Uterus (tissue), 4 donors: ENCODE results near the gene WDR74. TPM values are rescaled to one million over a fixed set of nuclear protein-coding genes. Genes with fewer than 3 reads are reported as not detected.

Source experiments
- DNase-seq, 2 donors: peaks; one replicate each; pipeline ENCODE4 v3.0.0-alpha.2; 2019 to 2020
- H3K27ac ChIP-seq, 2 donors: fragments of 200-600 bp; sonication (generic); 1 replicate in 1 of 2; 2 replicates in 1 of 2; pipeline ENCODE4 v1.5.1; 2016 to 2018
- H3K27me3 ChIP-seq, 2 donors: fragments of 200-600 bp; sonication (generic); one replicate each; pipeline ENCODE4 v1.5.1; 2018 to 2019; ENCODE audit warnings: control low read depth in 1 of 2
- H3K36me3 ChIP-seq, 2 donors: fragments of 200-600 bp; sonication (generic); one replicate each; pipeline ENCODE4 v1.5.1; 2019; ENCODE audit warnings: control low read depth in 1 of 2
- H3K4me1 ChIP-seq, 2 donors: fragments of 200-600 bp; sonication (generic); one replicate each; pipeline ENCODE4 v1.5.1; 2018 to 2019; ENCODE audit warnings: control low read depth in 1 of 2
- H3K4me3 ChIP-seq, 2 donors: fragments of 200-600 bp; sonication (generic); 1 replicate in 1 of 2; 2 replicates in 1 of 2; pipeline ENCODE4 v1.5.1; 2018 to 2019; ENCODE audit warnings: mild to moderate bottlenecking in 1 of 2
- H3K9me3 ChIP-seq, 2 donors: fragments of 200-600 bp; sonication (generic); one replicate each; pipeline ENCODE4 v1.5.1; 2019; ENCODE audit warnings: control low read depth in 1 of 2
- CTCF ChIP-seq, 4 experiments: fragments of 200-600 bp in 2 of 4; fragments of 450-650 bp in 2 of 4; sonication (generic) in 2 of 4; IDR thresholded peaks; one replicate each; pipeline ENCODE4 v1.5.1; 2016 to 2019; ENCODE audit warnings: antibody characterized with exemption in 4 of 4, mild to moderate bottlenecking in 2 of 4, moderate library complexity in 1 of 4
- POLR2A ChIP-seq, 2 donors: fragments of 450-650 bp; IDR thresholded peaks; one replicate each; pipeline ENCODE4 v1.6.1; 2016; ENCODE audit warnings: antibody characterized with exemption in 2 of 2, mild to moderate bottlenecking in 1 of 2, moderate library complexity in 1 of 2
- intact Hi-C: fragments of 100-400 bp; cut with DNase I; formaldehyde crosslinking; loops from one replicate; pipeline ENCODE4 v1.15.1; 2023; ENCODE audit warnings: low total_unique reads
- total RNA-seq, 4 donors: library from RNA; depleted of rRNA in 3 of 4; stranded (reverse); fragments of >200 nt in 3 of 4; gene quantifications; one replicate each; pipeline versions ENCODE4 v1.1.0 to v1.2.4, GENCODE V29; 2014 to 2023
- donor health status: DM: yes; HTN: yes; CAD: no.

The WDR74 gene
- total RNA-seq, 4 donors from 2014 or later, result 10.0 to 66.0 (median 35.0) TPM

- Histone ChIP-seq H3K4me1 (peaks cover 9 to 20% of the 10 kb centered on the region in 2 donors), H3K27me3 (no peaks in the 10 kb centered on the region), H3K27ac (peak overlapping the region; percentile 79 to 86), H3K4me3 (peak overlapping the region; percentile 66 to 81), H3K9me3 (no peaks in the 10 kb centered on the region), H3K36me3 (no peaks in the 10 kb centered on the region)
- intact Hi-C loops, result no loop called here
- DNase-seq, result no peak
- no peak for TF ChIP-seq CTCF (IDR thresholded peaks at IDR 0.05)
- no peak for TF ChIP-seq POLR2A (IDR thresholded peaks at IDR 0.05)
Observed at GRCh38 chr11:62854825-62855570, 15.6 kb upstream of the WDR74 start.

- intact Hi-C loops, result no loop called here
- H3K36me3 ChIP-seq, result no peaks in the 10 kb centered on the region
- no peak for TF ChIP-seq CTCF (IDR thresholded peaks at IDR 0.05)
- no peak for TF ChIP-seq POLR2A (IDR thresholded peaks at IDR 0.05)
- no peaks in the 10 kb centered on the region for H3K27me3 ChIP-seq
- peak overlapping the region; percentile 66 to 81 for H3K4me3 ChIP-seq
- DNase-seq, result no peak
- H3K4me1 ChIP-seq, result peaks cover 9 to 20% of the 10 kb centered on the region in 2 donors
- H3K9me3 ChIP-seq, result no peaks in the 10 kb centered on the region
- H3K27ac ChIP-seq, result peak overlapping the region; percentile 79 to 86
Observed at GRCh38 chr11:62854013-62854824, 14.8 kb upstream of the WDR74 start.

- H3K27ac ChIP-seq, result peak overlapping the region in 1 of 2 donors; percentile 86
- TF ChIP-seq POLR2A (IDR thresholded peaks at IDR 0.05) (no peak), CTCF (IDR thresholded peaks at IDR 0.05) (no peak)
- H3K9me3 ChIP-seq, result no peaks in the 10 kb centered on the region
- no peaks in the 10 kb centered on the region for H3K27me3 ChIP-seq
- H3K36me3 ChIP-seq, result no peaks in the 10 kb centered on the region
- DNase-seq, result no peak
- peaks cover 9 to 20% of the 10 kb centered on the region in 2 donors for H3K4me1 ChIP-seq
- intact Hi-C loops, result no loop called here
- peak overlapping the region in 1 of 2 donors; percentile 81 for H3K4me3 ChIP-seq
Observed at GRCh38 chr11:62853279-62853965, 14.0 kb upstream of the WDR74 start.

- Histone ChIP-seq H3K36me3 (no peaks in the 10 kb centered on the region), H3K27me3 (no peaks in the 10 kb centered on the region), H3K4me3 (no peak overlapping the region), H3K9me3 (no peaks in the 10 kb centered on the region), H3K27ac (no peak overlapping the region), H3K4me1 (peaks cover 9 to 20% of the 10 kb centered on the region in 2 donors)
- intact Hi-C loops, result no loop called here
- TF ChIP-seq CTCF (IDR thresholded peaks at IDR 0.05) (no peak), POLR2A (IDR thresholded peaks at IDR 0.05) (no peak)
- DNase-seq, result no peak
Observed at GRCh38 chr11:62852523-62853188, 13.3 kb upstream of the WDR74 start.
